Brain microvascular endothelial cell (primary cell): Measurements from ENCODE around the gene ZDHHC6.

Experiments
- DNase-seq: peaks from one replicate; pipeline ENCODE4 v3.0.0-alpha.2; 2020
- H3K27ac ChIP-seq: fragments of 250-450 bp; sonication (Bioruptor Pico); 2 replicates; pipeline ENCODE4 v1.5.1; 2020; ENCODE audit warnings: mild to moderate bottlenecking, moderate library complexity
- H3K27me3 ChIP-seq: fragments of 250-450 bp; sonication (Bioruptor Pico); replicated peaks from 2 replicates; pipeline ENCODE4 v1.5.1; 2020; ENCODE audit warnings: mild to moderate bottlenecking
- H3K36me3 ChIP-seq: fragments of 250-450 bp; sonication (Bioruptor Pico); replicated peaks from 2 replicates; pipeline ENCODE4 v1.5.1; 2020; ENCODE audit warnings: mild to moderate bottlenecking
- H3K4me3 ChIP-seq: 2 replicates; pipeline ENCODE4 v1.5.1; 2011; ENCODE audit warnings: low read depth, mild to moderate bottlenecking, control low read depth, low read length, moderate library complexity
- CTCF ChIP-seq: IDR thresholded peaks from 2 replicates; pipeline ENCODE4 v1.5.1; 2011; ENCODE audit warnings: low read depth, mild to moderate bottlenecking, moderate library complexity, low read length, control low read depth, inconsistent platforms; ENCODE audit errors: missing control alignments
- in situ Hi-C: cut with HindIII; loops from 2 replicates; pipeline ENCODE4 v1.10.0; 2017; ENCODE audit warnings: low sequenced_read_pairs, low pct_ligation_motif_present

ZDHHC6 gene

GRCh38 chr10:112484399-112484798 lies 37.7 kb upstream of the ZDHHC6 start:
- no peak overlapping the region for H3K27ac ChIP-seq
- H3K4me3 ChIP-seq = no peak overlapping the region
- H3K36me3 ChIP-seq = no peaks in the 10 kb centered on the region
- in situ Hi-C loops = no loop called here
- H3K27me3 ChIP-seq = no peaks in the 10 kb centered on the region
- TF ChIP-seq CTCF = no peak
- no peak for DNase-seq

GRCh38 chr10:112481602-112482001 lies 34.9 kb upstream of the ZDHHC6 start:
- DNase-seq = no peak
- Histone ChIP-seq H3K36me3 (no peaks in the 10 kb centered on the region), H3K4me3 (no peak overlapping the region), H3K27me3 (no peaks in the 10 kb centered on the region), H3K27ac (no peak overlapping the region)
- in situ Hi-C loops = no loop called here
- no peak for TF ChIP-seq CTCF

- H3K4me3 ChIP-seq = no peak overlapping the region
- no peaks in the 10 kb centered on the region for H3K36me3 ChIP-seq
- no peak overlapping the region for H3K27ac ChIP-seq
- in situ Hi-C loops = no loop called here
- H3K27me3 ChIP-seq = no peaks in the 10 kb centered on the region
- no peak for DNase-seq
- peak; percentile 32 for TF ChIP-seq CTCF
Measured at GRCh38 chr10:112475575-112476218, 29.0 kb upstream of the ZDHHC6 start.

- H3K27ac ChIP-seq = no peak overlapping the region
- no peaks in the 10 kb centered on the region for H3K27me3 ChIP-seq
- TF ChIP-seq CTCF = peak; percentile 30
- no peak for DNase-seq
- H3K36me3 ChIP-seq = no peaks in the 10 kb centered on the region
- no peak overlapping the region for H3K4me3 ChIP-seq
- in situ Hi-C loops = no loop called here
Measured at GRCh38 chr10:112471878-112472487, 25.3 kb upstream of the ZDHHC6 start.

- no peaks in the 10 kb centered on the region for H3K27me3 ChIP-seq
- no peak for DNase-seq
- no peak for TF ChIP-seq CTCF
- H3K27ac ChIP-seq = no peak overlapping the region
- no peak overlapping the region for H3K4me3 ChIP-seq
- H3K36me3 ChIP-seq = peaks cover 2% of the 10 kb centered on the region
- in situ Hi-C loops = no loop called here
Measured at GRCh38 chr10:112467541-112468075, 20.9 kb upstream of the ZDHHC6 start.

- DNase-seq = no peak
- in situ Hi-C loops = no loop called here
- no peaks in the 10 kb centered on the region for H3K27me3 ChIP-seq
- H3K4me3 ChIP-seq = no peak overlapping the region
- no peak overlapping the region for H3K27ac ChIP-seq
- H3K36me3 ChIP-seq = peaks cover 2% of the 10 kb centered on the region
- TF ChIP-seq CTCF = no peak
Measured at GRCh38 chr10:112466802-112467201, 20.1 kb upstream of the ZDHHC6 start.
